IMR-90 (cell line): Measurements from ENCODE around the gene CPXM2.

Experiments used
- BHLHE40 ChIP-seq: fragments of 150-350 bp; IDR thresholded peaks from 2 replicates; pipeline ENCODE4 v1.6.1; 2016; ENCODE audit warnings: mild to moderate bottlenecking, low read depth, low read length
- CEBPB ChIP-seq: IDR thresholded peaks from 2 replicates; pipeline ENCODE4 v1.6.1; 2012; ENCODE audit warnings: low read depth, low read length, improper control_type of control experiment
- CTCF ChIP-seq: conservative IDR thresholded peaks from 2 replicates; pipeline ENCODE4 v1.5.1; 2012; ENCODE audit warnings: mild to moderate bottlenecking, low read depth, low read length, improper control_type of control experiment
- MAFK ChIP-seq: IDR thresholded peaks from 2 replicates; pipeline ENCODE4 v1.6.1; 2012; ENCODE audit warnings: low read depth, low read length, improper control_type of control experiment
- MXI1 ChIP-seq: IDR thresholded peaks from 2 replicates; pipeline ENCODE4 v1.6.1; 2012; ENCODE audit warnings: low read depth, mild to moderate bottlenecking, low read length, moderate library complexity, borderline replicate concordance
- NFE2L2 ChIP-seq: fragments of 150-350 bp; IDR thresholded peaks from 2 replicates; pipeline ENCODE4 v1.6.1; 2016; ENCODE audit warnings: low read depth, mild to moderate bottlenecking, low read length
- POLR2A ChIP-seq: IDR thresholded peaks from 2 replicates; pipeline ENCODE4 v1.6.1; 2012; ENCODE audit warnings: mild to moderate bottlenecking, low read depth, low read length
- RFX5 ChIP-seq: IDR thresholded peaks from 2 replicates; pipeline ENCODE4 v1.8.0; 2012; ENCODE audit warnings: low read depth, mild to moderate bottlenecking, low read length, moderate library complexity

- TF ChIP-seq RFX5 (no peak), POLR2A (no peak), CTCF (no peak), CEBPB (no peak), MXI1 (no peak), BHLHE40 (no peak), NFE2L2 (no peak), MAFK (no peak)
These were observed 1.8 kb downstream of the CPXM2 start for GRCh38 chr10:123889821-123890220.
